Astrocyte of the cerebellum (primary cell): ENCODE results near the gene CD200.

ENCODE experiments used
- DNase-seq: peaks from one replicate; pipeline ENCODE4 v3.0.0-alpha.2; 2011; ENCODE audit warnings: low read depth
- H3K4me3 ChIP-seq: 2 replicates; pipeline ENCODE4 v1.5.1; 2011; ENCODE audit warnings: mild to moderate bottlenecking, low read depth, low read length, moderate library complexity
- in situ Hi-C: cut with HindIII; loops from 2 replicates; pipeline ENCODE4 v1.10.0; 2017; ENCODE audit warnings: low sequenced_read_pairs
- TF ChIP-seq, protein P1 (sequence below): IDR thresholded peaks from 2 replicates; pipeline ENCODE4 v1.5.1; 2012; ENCODE audit warnings: low read length, low read depth, moderate library complexity, mild to moderate bottlenecking; ENCODE audit errors: missing control alignments

Gene CD200

DNA sequence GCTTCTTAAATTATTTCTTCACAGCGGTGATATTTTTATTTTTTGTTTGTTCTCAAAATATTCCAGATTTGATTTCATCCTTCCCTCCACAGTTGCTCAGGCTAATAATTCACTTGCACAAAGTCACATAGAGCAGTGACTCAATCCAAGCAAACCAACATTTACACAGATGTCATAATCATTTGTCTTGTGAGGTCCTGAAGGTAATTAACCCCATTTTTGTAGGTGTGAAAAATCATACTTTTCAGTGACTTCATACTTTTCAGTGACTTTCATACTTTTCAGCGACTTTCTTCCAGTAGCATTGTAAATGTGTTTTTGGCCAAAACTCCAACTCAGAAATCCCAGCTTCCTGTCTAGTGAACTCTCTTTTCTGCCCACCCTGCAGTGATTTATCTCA, 32.1 kb downstream of the CD200 start:
- in situ Hi-C loops: no loop called here
- no peak for DNase-seq
- H3K4me3 ChIP-seq: no peak overlapping the region
- TF ChIP-seq, protein P1, sequence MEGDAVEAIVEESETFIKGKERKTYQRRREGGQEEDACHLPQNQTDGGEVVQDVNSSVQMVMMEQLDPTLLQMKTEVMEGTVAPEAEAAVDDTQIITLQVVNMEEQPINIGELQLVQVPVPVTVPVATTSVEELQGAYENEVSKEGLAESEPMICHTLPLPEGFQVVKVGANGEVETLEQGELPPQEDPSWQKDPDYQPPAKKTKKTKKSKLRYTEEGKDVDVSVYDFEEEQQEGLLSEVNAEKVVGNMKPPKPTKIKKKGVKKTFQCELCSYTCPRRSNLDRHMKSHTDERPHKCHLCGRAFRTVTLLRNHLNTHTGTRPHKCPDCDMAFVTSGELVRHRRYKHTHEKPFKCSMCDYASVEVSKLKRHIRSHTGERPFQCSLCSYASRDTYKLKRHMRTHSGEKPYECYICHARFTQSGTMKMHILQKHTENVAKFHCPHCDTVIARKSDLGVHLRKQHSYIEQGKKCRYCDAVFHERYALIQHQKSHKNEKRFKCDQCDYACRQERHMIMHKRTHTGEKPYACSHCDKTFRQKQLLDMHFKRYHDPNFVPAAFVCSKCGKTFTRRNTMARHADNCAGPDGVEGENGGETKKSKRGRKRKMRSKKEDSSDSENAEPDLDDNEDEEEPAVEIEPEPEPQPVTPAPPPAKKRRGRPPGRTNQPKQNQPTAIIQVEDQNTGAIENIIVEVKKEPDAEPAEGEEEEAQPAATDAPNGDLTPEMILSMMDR: no peak

DNA sequence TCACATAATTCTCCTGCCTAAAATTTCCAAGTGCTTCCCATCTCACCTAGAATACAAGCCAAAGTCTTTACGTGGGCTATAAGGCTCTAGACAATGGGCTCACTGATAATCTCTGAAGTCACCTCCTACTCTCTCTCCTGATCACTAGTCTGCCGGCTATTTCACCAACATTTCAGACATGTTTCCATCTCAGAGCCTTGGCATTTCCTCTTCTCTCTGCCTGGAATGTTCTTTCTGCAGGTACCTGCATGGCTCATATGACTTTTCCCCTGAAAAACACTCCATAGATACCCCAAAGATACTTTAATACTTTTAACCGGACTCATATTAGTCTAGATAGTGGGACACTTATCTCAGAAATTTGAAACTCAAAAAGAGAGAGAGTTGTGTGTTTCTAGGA, 32.7 kb downstream of the CD200 start:
- in situ Hi-C loops: no loop called here
- TF ChIP-seq, protein P1: no peak
- DNase-seq: no peak
- H3K4me3 ChIP-seq: no peak overlapping the region

- in situ Hi-C loops: no loop called here
- H3K4me3 ChIP-seq: no peak overlapping the region
- TF ChIP-seq, protein P1: no peak
- DNase-seq: no peak
Observed at GRCh38 chr3:112366522-112366921, 33.6 kb downstream of the CD200 start.

DNA sequence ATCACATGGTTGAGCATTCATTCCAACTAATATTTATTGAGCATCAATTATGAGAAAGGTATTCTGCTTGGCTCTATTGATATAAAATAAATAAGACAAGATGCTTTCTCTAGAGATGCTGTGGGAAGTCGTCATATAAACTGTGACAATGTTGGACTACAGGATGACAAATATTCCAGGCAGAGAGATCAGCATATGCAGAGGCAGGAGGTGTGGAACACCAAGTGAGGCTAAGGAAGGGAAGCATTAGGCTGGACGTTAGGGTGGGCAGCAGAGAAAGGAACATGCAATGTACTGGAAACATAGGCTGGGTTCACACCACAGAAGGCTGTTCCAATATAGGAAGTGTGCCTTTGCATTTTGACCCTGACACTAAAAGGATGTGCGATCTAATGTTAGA, 38.6 kb downstream of the CD200 start:
- TF ChIP-seq, protein P1: no peak
- DNase-seq: no peak
- in situ Hi-C loops: no loop called here
- H3K4me3 ChIP-seq: no peak overlapping the region

DNA sequence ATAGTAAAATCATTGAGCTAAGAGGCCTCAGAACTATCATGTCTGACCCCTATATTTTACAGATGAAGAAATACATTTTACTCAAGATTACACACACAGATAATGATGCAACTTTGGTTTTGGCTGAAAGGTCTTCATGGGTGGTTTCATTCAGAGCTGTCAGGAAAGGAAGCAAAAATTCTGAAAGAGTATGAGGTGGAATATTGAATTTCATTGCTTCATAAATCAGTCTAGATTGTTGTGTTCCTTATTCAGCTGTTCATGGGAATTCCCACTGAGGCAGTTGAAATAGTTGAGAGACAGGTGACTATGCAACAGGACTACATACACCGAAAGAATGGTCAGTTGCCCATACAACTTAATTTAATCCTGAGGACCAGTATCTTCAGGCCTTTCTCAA, 39.4 kb downstream of the CD200 start:
- H3K4me3 ChIP-seq: no peak overlapping the region
- TF ChIP-seq, protein P1: no peak
- no peak for DNase-seq
- in situ Hi-C loops: no loop called here

GRCh38 chr3:112373476-112373875, 40.5 kb downstream of the CD200 start:
- TF ChIP-seq, protein P1: no peak
- no peak for DNase-seq
- no peak overlapping the region for H3K4me3 ChIP-seq
- in situ Hi-C loops: no loop called here

DNA sequence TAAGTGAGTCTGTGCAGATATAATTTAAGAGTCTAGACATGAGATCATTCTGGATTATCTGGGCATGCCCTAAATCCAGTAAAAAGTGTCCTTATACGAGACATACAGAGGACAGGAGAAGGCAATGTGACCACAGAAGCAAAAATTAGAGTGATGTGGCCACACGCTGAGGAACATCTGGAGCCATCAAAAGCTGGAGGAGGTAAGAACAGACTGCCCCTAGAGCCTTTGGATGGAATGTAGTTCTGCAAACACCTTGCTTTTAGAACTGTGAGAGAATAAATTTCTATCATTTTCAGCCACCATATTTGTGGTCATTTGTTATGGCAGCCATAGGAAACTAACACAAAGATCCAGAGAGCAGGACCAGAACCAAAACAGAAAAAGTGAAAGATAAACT, 41.0 kb downstream of the CD200 start:
- TF ChIP-seq, protein P1: no peak
- no peak overlapping the region for H3K4me3 ChIP-seq
- in situ Hi-C loops: no loop called here
- no peak for DNase-seq
